Liver (tissue), 9 donors: Measurements from ENCODE around the gene E2F3. TPM values are rescaled to one million over a fixed set of nuclear protein-coding genes. Genes with fewer than 3 reads are reported as not detected.

Experiments
- DNase-seq: peaks from one replicate; pipeline ENCODE4 v3.0.0-alpha.2; 2017; ENCODE audit warnings: low spot score
- H3K27ac ChIP-seq, 2 donors: one replicate each; pipeline ENCODE4 v1.7.0; 2013; ENCODE audit warnings: inconsistent platforms in 2 of 2, low read length in 2 of 2, control low read depth in 1 of 2, low read depth in 1 of 2, mild to moderate bottlenecking in 1 of 2
- H3K27me3 ChIP-seq, 4 donors: one replicate each; pipeline versions ENCODE4 v1.6.1 to v1.7.0; 2013; ENCODE audit warnings: low read length in 3 of 4, inconsistent platforms in 1 of 4, mild to moderate bottlenecking in 1 of 4, moderate library complexity in 1 of 4; ENCODE audit not compliant: control insufficient read depth in 4 of 4, insufficient read depth in 4 of 4
- H3K36me3 ChIP-seq, 4 donors: one replicate each; pipeline versions ENCODE4 v1.6.1 to v1.7.0; 2013; ENCODE audit warnings: low read length in 3 of 4, mild to moderate bottlenecking in 3 of 4, low read depth in 1 of 4, moderate library complexity in 1 of 4; ENCODE audit not compliant: control insufficient read depth in 4 of 4, insufficient read depth in 3 of 4
- H3K4me1 ChIP-seq, 4 donors: one replicate each; pipeline versions ENCODE4 v1.6.1 to v1.7.0; 2013; ENCODE audit warnings: low read length in 3 of 4, mild to moderate bottlenecking in 3 of 4, moderate library complexity in 1 of 4; ENCODE audit not compliant: control insufficient read depth in 4 of 4, insufficient read depth in 4 of 4
- H3K4me3 ChIP-seq, 3 donors: one replicate each; pipeline versions ENCODE4 v1.6.1 to v1.7.0; 2013; ENCODE audit warnings: low read length in 3 of 3, control low read depth in 1 of 3, low read depth in 1 of 3, mild to moderate bottlenecking in 1 of 3
- H3K9ac ChIP-seq, 2 donors: one replicate each; pipeline ENCODE4 v1.7.0; 2013; ENCODE audit warnings: low read length in 2 of 2, mild to moderate bottlenecking in 2 of 2, moderate library complexity in 2 of 2, control low read depth in 1 of 2, low read depth in 1 of 2
- H3K9me3 ChIP-seq, 4 donors: one replicate each; pipeline versions ENCODE4 v1.6.1 to v1.7.0; 2013; ENCODE audit warnings: low read length in 3 of 4; ENCODE audit not compliant: control insufficient read depth in 4 of 4
- EGR1 ChIP-seq, 2 donors: IDR thresholded peaks; 2 replicates each; pipeline ENCODE4 v1.6.1; 2016 to 2018; ENCODE audit warnings: antibody characterized with exemption in 2 of 2, low read depth in 2 of 2
- FOXA1 ChIP-seq: IDR thresholded peaks from 2 replicates; pipeline ENCODE4 v1.6.1; 2016; ENCODE audit warnings: antibody characterized with exemption
- FOXA2 ChIP-seq: IDR thresholded peaks from 2 replicates; pipeline ENCODE4 v1.6.1; 2016; ENCODE audit warnings: antibody characterized with exemption
- GABPA ChIP-seq, 2 donors: IDR thresholded peaks in 1 of 2; conservative IDR thresholded peaks in 1 of 2; 2 replicates each; pipeline ENCODE4 v1.6.1; 2016; ENCODE audit warnings: antibody characterized with exemption in 2 of 2, mild to moderate bottlenecking in 1 of 2, moderate library complexity in 1 of 2
- HNF4A ChIP-seq, 2 donors: conservative IDR thresholded peaks; 2 replicates each; pipeline ENCODE4 v1.6.1; 2016; ENCODE audit warnings: antibody characterized with exemption in 2 of 2, mild to moderate bottlenecking in 2 of 2
- HNF4G ChIP-seq: IDR thresholded peaks from 2 replicates; pipeline ENCODE4 v1.6.1; 2016; ENCODE audit warnings: antibody characterized with exemption
- JUND ChIP-seq, 2 donors: IDR thresholded peaks; 2 replicates each; pipeline ENCODE4 v1.6.1; 2016; ENCODE audit warnings: antibody characterized with exemption in 2 of 2
- NR2F2 ChIP-seq: IDR thresholded peaks from 2 replicates; pipeline ENCODE4 v1.6.1; 2016; ENCODE audit warnings: antibody characterized with exemption
- RAD21 ChIP-seq, 2 donors: IDR thresholded peaks; 2 replicates each; pipeline ENCODE4 v1.6.1; 2016; ENCODE audit warnings: antibody characterized with exemption in 2 of 2, mild to moderate bottlenecking in 2 of 2
- RXRA ChIP-seq, 2 donors: IDR thresholded peaks; 2 replicates each; pipeline ENCODE4 v1.6.1; 2017 to 2018; ENCODE audit warnings: antibody characterized with exemption in 2 of 2, mild to moderate bottlenecking in 1 of 2
- SP1 ChIP-seq: IDR thresholded peaks from 2 replicates; pipeline ENCODE4 v1.6.1; 2018; ENCODE audit warnings: antibody characterized with exemption, mild to moderate bottlenecking
- TAF1 ChIP-seq: conservative IDR thresholded peaks from 2 replicates; pipeline ENCODE4 v1.6.1; 2016; ENCODE audit warnings: antibody characterized with exemption, mild to moderate bottlenecking
- YY1 ChIP-seq: IDR thresholded peaks from 2 replicates; pipeline ENCODE4 v1.6.1; 2016; ENCODE audit warnings: antibody characterized with exemption, mild to moderate bottlenecking
- WGBS: extraction: QIAGEN DNeasy Blood & Tissue Kit; methylation state at CpG from one replicate; pipeline ENCODE4 v1.1.7; 2013; 5-methylcytosine and 5-hydroxymethylcytosine counted together
- polyA plus RNA-seq, 2 donors: library from polyadenylated mRNA; stranded (reverse) in 1 of 2; unstranded in 1 of 2; fragments of 200-250 nt in 1 of 2; fragments of >200 nt in 1 of 2; fragmentation: Nextera tagmentation in 1 of 2; extraction: Ambion mirVana in 1 of 2; gene quantifications; one replicate each; pipeline versions ENCODE4 v1.2.1 to v1.2.3, GENCODE V29; 2013 to 2015
- total RNA-seq, 2 donors: library from RNA; depleted of rRNA; stranded (reverse); fragments of >200 nt; gene quantifications; one replicate each; pipeline ENCODE4 v1.2.3, GENCODE V29; 2014
- TF ChIP-seq, protein P1 (sequence below): IDR thresholded peaks from 2 replicates; pipeline ENCODE4 v1.6.1; 2016; ENCODE audit warnings: antibody characterized with exemption
- TF ChIP-seq, protein P2 (sequence below): fragments of 150-350 bp; IDR thresholded peaks from 2 replicates; pipeline ENCODE4 v1.5.1; 2017; ENCODE audit warnings: improper control_type of control experiment, low read depth, low read length; ENCODE audit not compliant: missing input control
- TF ChIP-seq, protein P3 (sequence below): IDR thresholded peaks from 2 replicates; pipeline ENCODE4 v1.6.1; 2016; ENCODE audit warnings: antibody characterized with exemption
- TF ChIP-seq, protein P4 (sequence below): IDR thresholded peaks from 2 replicates; pipeline ENCODE4 v1.6.1; 2016; ENCODE audit warnings: antibody characterized with exemption
- TF ChIP-seq, protein P5 (sequence below): IDR thresholded peaks from 2 replicates; pipeline ENCODE4 v1.6.1; 2016; ENCODE audit warnings: antibody characterized with exemption, mild to moderate bottlenecking
- donor health status: healthy.
- donor health status: healthy.
- donor health status: healthy.
- donor health status: healthy.
- donor health status: healthy.

Gene E2F3
- total and polyA plus RNA-seq, 4 donors: 1.4 to 5.0 (median 1.9) TPM

DNA sequence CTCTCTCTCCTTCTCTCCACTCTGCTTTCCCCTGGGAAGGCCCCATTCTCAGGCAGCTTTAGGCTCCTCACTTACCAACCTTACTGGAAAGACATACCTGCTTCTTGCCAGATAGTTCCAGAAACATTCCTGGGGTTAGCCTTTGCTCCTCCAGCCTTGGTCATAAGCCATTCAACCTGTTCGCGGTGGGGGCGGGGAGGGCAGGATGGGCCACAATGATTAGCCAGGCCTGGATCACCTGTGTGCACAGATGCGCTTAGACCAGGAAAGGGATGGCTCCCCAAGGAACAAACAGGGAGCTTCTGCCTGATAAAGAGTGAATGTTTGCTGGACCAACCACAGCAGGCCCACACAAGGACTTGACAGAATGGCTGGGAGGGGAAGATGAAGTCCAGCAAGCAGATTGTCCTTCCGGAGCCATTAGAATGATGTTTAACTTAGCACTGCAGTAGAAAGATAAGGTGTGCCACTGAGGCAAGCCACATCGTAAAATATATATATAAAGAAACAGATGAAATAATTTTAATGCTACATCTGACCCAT, 74.9 kb downstream of the E2F3 start:
- H3K4me1 ChIP-seq: no peaks in the 10 kb centered on the region
- TF ChIP-seq HNF4G (no peak), JUND (IDR thresholded peaks at IDR 0.05) (no peak), EGR1 (IDR thresholded peaks at IDR 0.05; ENCODE audit: low read depth in 2 of 2) (no peak), HNF4A (conservative IDR thresholded peaks at IDR 0.05) (no peak), GABPA (IDR thresholded peaks at IDR 0.05 in 1 of 2, conservative IDR thresholded peaks at IDR 0.05 in 1 of 2) (no peak), RAD21 (IDR thresholded peaks at IDR 0.05) (no peak), YY1 (no peak), SP1 (no peak), NR2F2 (no peak), FOXA1 (no peak), TAF1 (no peak), FOXA2 (no peak), RXRA (IDR thresholded peaks at IDR 0.05) (no peak)
- TF ChIP-seq, protein P1, sequence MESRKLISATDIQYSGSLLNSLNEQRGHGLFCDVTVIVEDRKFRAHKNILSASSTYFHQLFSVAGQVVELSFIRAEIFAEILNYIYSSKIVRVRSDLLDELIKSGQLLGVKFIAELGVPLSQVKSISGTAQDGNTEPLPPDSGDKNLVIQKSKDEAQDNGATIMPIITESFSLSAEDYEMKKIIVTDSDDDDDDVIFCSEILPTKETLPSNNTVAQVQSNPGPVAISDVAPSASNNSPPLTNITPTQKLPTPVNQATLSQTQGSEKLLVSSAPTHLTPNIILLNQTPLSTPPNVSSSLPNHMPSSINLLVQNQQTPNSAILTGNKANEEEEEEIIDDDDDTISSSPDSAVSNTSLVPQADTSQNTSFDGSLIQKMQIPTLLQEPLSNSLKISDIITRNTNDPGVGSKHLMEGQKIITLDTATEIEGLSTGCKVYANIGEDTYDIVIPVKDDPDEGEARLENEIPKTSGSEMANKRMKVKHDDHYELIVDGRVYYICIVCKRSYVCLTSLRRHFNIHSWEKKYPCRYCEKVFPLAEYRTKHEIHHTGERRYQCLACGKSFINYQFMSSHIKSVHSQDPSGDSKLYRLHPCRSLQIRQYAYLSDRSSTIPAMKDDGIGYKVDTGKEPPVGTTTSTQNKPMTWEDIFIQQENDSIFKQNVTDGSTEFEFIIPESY: no peak
- TF ChIP-seq, protein P2, sequence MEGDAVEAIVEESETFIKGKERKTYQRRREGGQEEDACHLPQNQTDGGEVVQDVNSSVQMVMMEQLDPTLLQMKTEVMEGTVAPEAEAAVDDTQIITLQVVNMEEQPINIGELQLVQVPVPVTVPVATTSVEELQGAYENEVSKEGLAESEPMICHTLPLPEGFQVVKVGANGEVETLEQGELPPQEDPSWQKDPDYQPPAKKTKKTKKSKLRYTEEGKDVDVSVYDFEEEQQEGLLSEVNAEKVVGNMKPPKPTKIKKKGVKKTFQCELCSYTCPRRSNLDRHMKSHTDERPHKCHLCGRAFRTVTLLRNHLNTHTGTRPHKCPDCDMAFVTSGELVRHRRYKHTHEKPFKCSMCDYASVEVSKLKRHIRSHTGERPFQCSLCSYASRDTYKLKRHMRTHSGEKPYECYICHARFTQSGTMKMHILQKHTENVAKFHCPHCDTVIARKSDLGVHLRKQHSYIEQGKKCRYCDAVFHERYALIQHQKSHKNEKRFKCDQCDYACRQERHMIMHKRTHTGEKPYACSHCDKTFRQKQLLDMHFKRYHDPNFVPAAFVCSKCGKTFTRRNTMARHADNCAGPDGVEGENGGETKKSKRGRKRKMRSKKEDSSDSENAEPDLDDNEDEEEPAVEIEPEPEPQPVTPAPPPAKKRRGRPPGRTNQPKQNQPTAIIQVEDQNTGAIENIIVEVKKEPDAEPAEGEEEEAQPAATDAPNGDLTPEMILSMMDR: no peak
- TF ChIP-seq, protein P3, sequence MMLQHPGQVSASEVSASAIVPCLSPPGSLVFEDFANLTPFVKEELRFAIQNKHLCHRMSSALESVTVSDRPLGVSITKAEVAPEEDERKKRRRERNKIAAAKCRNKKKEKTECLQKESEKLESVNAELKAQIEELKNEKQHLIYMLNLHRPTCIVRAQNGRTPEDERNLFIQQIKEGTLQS: no peak
- TF ChIP-seq, protein P4, sequence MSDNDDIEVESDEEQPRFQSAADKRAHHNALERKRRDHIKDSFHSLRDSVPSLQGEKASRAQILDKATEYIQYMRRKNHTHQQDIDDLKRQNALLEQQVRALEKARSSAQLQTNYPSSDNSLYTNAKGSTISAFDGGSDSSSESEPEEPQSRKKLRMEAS: no peak
- TF ChIP-seq, protein P5, sequence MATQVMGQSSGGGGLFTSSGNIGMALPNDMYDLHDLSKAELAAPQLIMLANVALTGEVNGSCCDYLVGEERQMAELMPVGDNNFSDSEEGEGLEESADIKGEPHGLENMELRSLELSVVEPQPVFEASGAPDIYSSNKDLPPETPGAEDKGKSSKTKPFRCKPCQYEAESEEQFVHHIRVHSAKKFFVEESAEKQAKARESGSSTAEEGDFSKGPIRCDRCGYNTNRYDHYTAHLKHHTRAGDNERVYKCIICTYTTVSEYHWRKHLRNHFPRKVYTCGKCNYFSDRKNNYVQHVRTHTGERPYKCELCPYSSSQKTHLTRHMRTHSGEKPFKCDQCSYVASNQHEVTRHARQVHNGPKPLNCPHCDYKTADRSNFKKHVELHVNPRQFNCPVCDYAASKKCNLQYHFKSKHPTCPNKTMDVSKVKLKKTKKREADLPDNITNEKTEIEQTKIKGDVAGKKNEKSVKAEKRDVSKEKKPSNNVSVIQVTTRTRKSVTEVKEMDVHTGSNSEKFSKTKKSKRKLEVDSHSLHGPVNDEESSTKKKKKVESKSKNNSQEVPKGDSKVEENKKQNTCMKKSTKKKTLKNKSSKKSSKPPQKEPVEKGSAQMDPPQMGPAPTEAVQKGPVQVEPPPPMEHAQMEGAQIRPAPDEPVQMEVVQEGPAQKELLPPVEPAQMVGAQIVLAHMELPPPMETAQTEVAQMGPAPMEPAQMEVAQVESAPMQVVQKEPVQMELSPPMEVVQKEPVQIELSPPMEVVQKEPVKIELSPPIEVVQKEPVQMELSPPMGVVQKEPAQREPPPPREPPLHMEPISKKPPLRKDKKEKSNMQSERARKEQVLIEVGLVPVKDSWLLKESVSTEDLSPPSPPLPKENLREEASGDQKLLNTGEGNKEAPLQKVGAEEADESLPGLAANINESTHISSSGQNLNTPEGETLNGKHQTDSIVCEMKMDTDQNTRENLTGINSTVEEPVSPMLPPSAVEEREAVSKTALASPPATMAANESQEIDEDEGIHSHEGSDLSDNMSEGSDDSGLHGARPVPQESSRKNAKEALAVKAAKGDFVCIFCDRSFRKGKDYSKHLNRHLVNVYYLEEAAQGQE: no peak
- H3K4me3 ChIP-seq: no peak overlapping the region
- H3K27ac ChIP-seq: no peak overlapping the region
- 97% methylated on average over 6 of the region's 6 CpGs for WGBS
- H3K36me3 ChIP-seq: peaks cover 0 to 6% (median under 1%) of the 10 kb centered on the region in 4 donors
- H3K9me3 ChIP-seq: no peaks in the 10 kb centered on the region
- no peak for DNase-seq
- H3K27me3 ChIP-seq: no peaks in the 10 kb centered on the region
- H3K9ac ChIP-seq: no peak overlapping the region
